ENCODE measurements around the gene CELSR1. TPM values are rescaled to one million over a fixed set of nuclear protein-coding genes. Genes with fewer than 3 reads are reported as not detected.
A peak's percentile ranks its signal among the peaks of the same experiment; 100 is the strongest.

The CELSR1 gene
- total RNA-seq, 1 donor from 2014 or later = 8.9 TPM

GRCh38 chr22:46541536-46541935 is 4.1 kb upstream of the CELSR1 start:
- Histone ChIP-seq H3K27ac (replicated peaks) (no peak overlapping the region), H3K36me3 (no peaks in the 10 kb centered on the region), H3K9me3 (replicated peaks) (no peaks in the 10 kb centered on the region), H3K4me3 (no peak overlapping the region), H3K4me1 (peaks cover 40% of the 10 kb centered on the region), H3K27me3 (ENCODE audit: low read depth) (peaks cover 56% of the 10 kb centered on the region)
- intact Hi-C loops (cut with micrococcal nuclease) = loop anchor here (10.0 kb wide), 1 partner anchor 177 kb away; no protein-coding TSS in a partner anchor
- DNase-seq = no peak
- no peak for TF ChIP-seq CTCF (IDR thresholded peaks at IDR 0.05; ENCODE audit: borderline replicate concordance)

GRCh38 chr22:46540874-46541273 is 3.5 kb upstream of the CELSR1 start:
- Histone ChIP-seq H3K4me3 (no peak overlapping the region), H3K27me3 (ENCODE audit: low read depth) (peaks cover 63% of the 10 kb centered on the region), H3K27ac (replicated peaks) (no peak overlapping the region), H3K4me1 (peaks cover 34% of the 10 kb centered on the region), H3K36me3 (no peaks in the 10 kb centered on the region), H3K9me3 (replicated peaks) (no peaks in the 10 kb centered on the region)
- no peak for TF ChIP-seq CTCF (IDR thresholded peaks at IDR 0.05; ENCODE audit: borderline replicate concordance)
- no peak for DNase-seq
- intact Hi-C loops (cut with micrococcal nuclease) = loop anchor here (10.0 kb wide), 1 partner anchor 176 kb away; no protein-coding TSS in a partner anchor

GRCh38 chr22:46539169-46539568 is 1.7 kb upstream of the CELSR1 start:
- Histone ChIP-seq H3K27ac (replicated peaks) (no peak overlapping the region), H3K27me3 (ENCODE audit: low read depth) (peaks cover 76% of the 10 kb centered on the region), H3K4me1 (peaks cover 24% of the 10 kb centered on the region), H3K36me3 (no peaks in the 10 kb centered on the region), H3K4me3 (peak overlapping the region; percentile 70), H3K9me3 (replicated peaks) (no peaks in the 10 kb centered on the region)
- DNase-seq = no peak
- TF ChIP-seq CTCF (IDR thresholded peaks at IDR 0.05; ENCODE audit: borderline replicate concordance) = no peak
- intact Hi-C loops (cut with micrococcal nuclease) = no loop called here

GRCh38 chr22:46538814-46539160 is 1.4 kb upstream of the CELSR1 start:
- Histone ChIP-seq H3K4me3 (peak overlapping the region; percentile 70), H3K4me1 (peaks cover 24% of the 10 kb centered on the region), H3K36me3 (no peaks in the 10 kb centered on the region), H3K27me3 (ENCODE audit: low read depth) (peaks cover 76% of the 10 kb centered on the region), H3K27ac (replicated peaks) (no peak overlapping the region), H3K9me3 (replicated peaks) (no peaks in the 10 kb centered on the region)
- TF ChIP-seq CTCF (IDR thresholded peaks at IDR 0.05; ENCODE audit: borderline replicate concordance) = peak; percentile 6
- intact Hi-C loops (cut with micrococcal nuclease) = no loop called here
- DNase-seq = peak; percentile 18

GRCh38 chr22:46537946-46538813 is 760 bp upstream of the CELSR1 start:
- intact Hi-C loops (cut with micrococcal nuclease) = no loop called here
- peak; percentile 25 for TF ChIP-seq CTCF (IDR thresholded peaks at IDR 0.05; ENCODE audit: borderline replicate concordance)
- Histone ChIP-seq H3K4me3 (peak overlapping the region; percentile 70), H3K27me3 (ENCODE audit: low read depth) (peaks cover 76% of the 10 kb centered on the region), H3K36me3 (no peaks in the 10 kb centered on the region), H3K27ac (replicated peaks) (no peak overlapping the region), H3K4me1 (peaks cover 24% of the 10 kb centered on the region), H3K9me3 (replicated peaks) (no peaks in the 10 kb centered on the region)
- DNase-seq = peak; percentile 18
